ENCODE data around the gene GALM. TPM values are rescaled to one million over a fixed set of nuclear protein-coding genes. Genes with fewer than 3 reads are reported as not detected.

Gene GALM
- total and polyA plus RNA-seq, 2 of the 13 experiments (the other 11 are each of a cell fraction or from before 2014, with no cell fraction given), result 65.5 to 90.0 TPM

GRCh38 chr2:38654528-38655381, 11.2 kb upstream of the GALM start (continued):
- no peak for TF ChIP-seq AHDC1 (CRISPR knock-in tag; IDR thresholded peaks at IDR 0.05; ENCODE audit: borderline replicate concordance)
- no peak for TF ChIP-seq ZNF121 (CRISPR knock-in tag; IDR thresholded peaks at IDR 0.05)
- peak; percentile 4; the same call in 1 of the 2 replicates for TF ChIP-seq IKZF5 (CRISPR knock-in tag; IDR thresholded peaks at IDR 0.05)
- TF ChIP-seq ZNF883 (CRISPR knock-in tag; IDR thresholded peaks at IDR 0.05; ENCODE audit: not compliant biosample characterization), result no peak
- TF ChIP-seq DR1 (CRISPR knock-in tag; IDR thresholded peaks at IDR 0.05), result no peak
- no peak for TF ChIP-seq HNRNPH1 (optimal IDR thresholded peaks at IDR 0.05; ENCODE audit: low read depth, low read length)
- no peak for TF ChIP-seq ESRRA (CRISPR knock-in tag; IDR thresholded peaks at IDR 0.05; ENCODE audit: low read depth)
- TF ChIP-seq, protein P1, sequence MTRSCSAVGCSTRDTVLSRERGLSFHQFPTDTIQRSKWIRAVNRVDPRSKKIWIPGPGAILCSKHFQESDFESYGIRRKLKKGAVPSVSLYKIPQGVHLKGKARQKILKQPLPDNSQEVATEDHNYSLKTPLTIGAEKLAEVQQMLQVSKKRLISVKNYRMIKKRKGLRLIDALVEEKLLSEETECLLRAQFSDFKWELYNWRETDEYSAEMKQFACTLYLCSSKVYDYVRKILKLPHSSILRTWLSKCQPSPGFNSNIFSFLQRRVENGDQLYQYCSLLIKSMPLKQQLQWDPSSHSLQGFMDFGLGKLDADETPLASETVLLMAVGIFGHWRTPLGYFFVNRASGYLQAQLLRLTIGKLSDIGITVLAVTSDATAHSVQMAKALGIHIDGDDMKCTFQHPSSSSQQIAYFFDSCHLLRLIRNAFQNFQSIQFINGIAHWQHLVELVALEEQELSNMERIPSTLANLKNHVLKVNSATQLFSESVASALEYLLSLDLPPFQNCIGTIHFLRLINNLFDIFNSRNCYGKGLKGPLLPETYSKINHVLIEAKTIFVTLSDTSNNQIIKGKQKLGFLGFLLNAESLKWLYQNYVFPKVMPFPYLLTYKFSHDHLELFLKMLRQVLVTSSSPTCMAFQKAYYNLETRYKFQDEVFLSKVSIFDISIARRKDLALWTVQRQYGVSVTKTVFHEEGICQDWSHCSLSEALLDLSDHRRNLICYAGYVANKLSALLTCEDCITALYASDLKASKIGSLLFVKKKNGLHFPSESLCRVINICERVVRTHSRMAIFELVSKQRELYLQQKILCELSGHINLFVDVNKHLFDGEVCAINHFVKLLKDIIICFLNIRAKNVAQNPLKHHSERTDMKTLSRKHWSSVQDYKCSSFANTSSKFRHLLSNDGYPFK (CRISPR knock-in tag; IDR thresholded peaks at IDR 0.05; ENCODE audit: borderline replicate concordance), result peak; percentile 11; the same call in 1 of the 2 replicates
- TF ChIP-seq ZNF253 (CRISPR knock-in tag; IDR thresholded peaks at IDR 0.05; ENCODE audit: borderline replicate concordance), result no peak
- no peak for TF ChIP-seq BRF2 (CRISPR knock-in tag; IDR thresholded peaks at IDR 0.05)
- TF ChIP-seq ARNTL (CRISPR knock-in tag; IDR thresholded peaks at IDR 0.05), result no peak
- no peak for TF ChIP-seq U2AF2 (IDR thresholded peaks at IDR 0.05; ENCODE audit: low read depth, low read length)
- TF ChIP-seq XBP1 (CRISPR knock-in tag; IDR thresholded peaks at IDR 0.05), result no peak
- TF ChIP-seq BCL6 (CRISPR knock-in tag; IDR thresholded peaks at IDR 0.05), result no peak
- no peak for TF ChIP-seq DNMT1 (CRISPR knock-in tag; IDR thresholded peaks at IDR 0.05)
- TF ChIP-seq HOXA5 (CRISPR knock-in tag; IDR thresholded peaks at IDR 0.05), result no peak

Data from HepG2 (cell line).